ENCODE measurements around the gene CHD5. TPM values are rescaled to one million over a fixed set of nuclear protein-coding genes. Genes with fewer than 3 reads are reported as not detected.

The CHD5 gene
- total and polyA plus RNA-seq, 2 of the 13 experiments (the other 11 are each of a cell fraction or from before 2014, with no cell fraction given), result 0.02 to 0.21 TPM

DNA sequence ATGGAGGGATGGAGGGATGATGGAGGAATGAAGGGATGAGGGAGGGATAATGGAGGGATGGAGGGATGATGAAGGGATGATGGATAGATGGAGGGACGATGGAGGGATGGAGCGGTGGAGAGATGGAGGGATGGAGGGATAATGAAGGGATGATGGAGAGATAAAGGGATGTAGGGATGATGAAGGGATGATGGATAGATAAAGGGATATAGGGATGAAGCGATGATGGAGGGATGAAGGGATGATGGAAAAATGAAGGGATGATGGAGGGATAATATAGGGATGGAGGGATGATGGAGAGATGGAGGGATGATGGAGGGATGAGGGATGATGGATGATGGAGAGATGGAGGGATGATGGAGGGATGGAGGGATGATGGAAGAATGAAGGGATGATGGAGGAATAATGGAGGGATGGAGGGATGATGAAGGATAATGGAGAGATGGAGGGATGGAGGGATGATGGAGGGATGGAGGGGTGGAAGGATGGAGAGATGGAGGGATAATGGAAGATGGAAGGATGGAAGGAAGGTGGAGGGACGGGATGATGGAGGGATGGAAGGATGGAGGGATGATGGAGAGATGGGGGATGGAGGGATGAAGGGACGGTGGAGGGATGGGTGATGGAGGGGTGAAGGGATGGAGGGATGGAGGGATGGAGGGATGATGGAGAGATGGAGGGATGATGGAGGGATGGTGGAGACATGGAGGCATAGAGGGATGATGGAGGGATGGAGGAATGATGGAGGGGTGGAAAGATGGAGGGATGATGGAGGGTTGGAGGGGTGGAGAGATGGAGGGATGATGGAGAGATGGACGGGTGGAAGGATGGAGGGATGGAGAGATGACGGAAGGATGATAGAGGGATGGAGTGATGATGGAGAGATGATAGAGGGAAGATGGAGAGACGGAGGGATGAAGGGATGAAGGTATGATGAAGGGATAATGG is 72.4 kb downstream of the CHD5 start:
- Histone ChIP-seq H3K36me3 (replicated peaks in 1 of 2; ENCODE audit: control insufficient read depth in 1 of 2, insufficient read depth in 2 of 2, low read length in 2 of 2) (no peaks in the 10 kb centered on the region), H3K4me3 (replicated peaks in 1 of 3; ENCODE audit: insufficient read depth in 1 of 3, low read depth in 2 of 3, low read length in 3 of 3) (no peak overlapping the region), H3K27me3 (ENCODE audit: control insufficient read depth in 1 of 2, insufficient read depth in 2 of 2, low read length in 2 of 2) (peaks cover 9 to 53% of the 10 kb centered on the region in 2 experiments), H3K4me1 (ENCODE audit: insufficient read depth, low read length) (no peaks in the 10 kb centered on the region), H3K4me2 (ENCODE audit: low read depth, low read length) (no peak overlapping the region), H3K27ac (ENCODE audit: extremely low read length, insufficient read depth, low read length) (no peak overlapping the region), H3K9ac (ENCODE audit: insufficient read depth, low read depth, low read length) (no peak overlapping the region), H3K79me2 (ENCODE audit: insufficient read depth, low read length) (no peaks in the 10 kb centered on the region), H3K9me3 (ENCODE audit: low read length) (no peaks in the 10 kb centered on the region), H2AFZ (ENCODE audit: low read length) (no peak overlapping the region), H4K20me1 (ENCODE audit: insufficient read depth, low read length) (0 out of 2 replicates have a peak, but pooled peaks cover 2% of the 10 kb centered on the region)
- POLR2A ChIA-PET, result no interaction called here
- intact Hi-C loops (cut with micrococcal nuclease; ENCODE audit: unreplicated experiment), result loop anchor here (2.0 to 10.0 kb wide), 2 partner anchors 63 to 137 kb away; partner anchors contain the start of gene HES3
- BruUV-seq (replicated peaks), result no TSS peak
- CTCF ChIA-PET (ENCODE audit: low intra/inter-chr PET ratio, low total read pairs), result interaction anchor here (1.5 kb wide), 1 partner anchor 64 kb away, joined by 9 read pairs; no protein-coding TSS in a partner anchor
- no peak for FAIRE-seq
- TF ChIP-seq ZBTB3 (CRISPR knock-in tag; IDR thresholded peaks at IDR 0.05; ENCODE audit: borderline replicate concordance, low read depth) (no peak), ZBTB43 (CRISPR knock-in tag; conservative IDR thresholded peaks at IDR 0.05) (no peak), MAFG (CRISPR knock-in tag; IDR thresholded peaks at IDR 0.05) (no peak), NFYB (CRISPR knock-in tag; IDR thresholded peaks at IDR 0.05) (no peak), ZNF225 (CRISPR knock-in tag; IDR thresholded peaks at IDR 0.05) (no peak), NR2F6 (IDR thresholded peaks at IDR 0.05) (no peak), NR2F6 (CRISPR knock-in tag; IDR thresholded peaks at IDR 0.05) (no peak), ZNF263 (CRISPR knock-in tag; IDR thresholded peaks at IDR 0.05) (no peak), PITX1 (CRISPR knock-in tag; IDR thresholded peaks at IDR 0.05) (no peak), ZNF510 (CRISPR knock-in tag; IDR thresholded peaks at IDR 0.05; ENCODE audit: low read depth) (no peak), DPF2 (CRISPR knock-in tag; IDR thresholded peaks at IDR 0.05; ENCODE audit: borderline replicate concordance, low read depth) (no peak), MXD4 (CRISPR knock-in tag; IDR thresholded peaks at IDR 0.05) (no peak), ZNF616 (CRISPR knock-in tag; IDR thresholded peaks at IDR 0.05; ENCODE audit: low read depth) (no peak), SOX6 (IDR thresholded peaks at IDR 0.05) (no peak), SOX6 (CRISPR knock-in tag; IDR thresholded peaks at IDR 0.05) (no peak), ZNF777 (CRISPR knock-in tag; IDR thresholded peaks at IDR 0.05) (no peak), KAT7 (CRISPR knock-in tag; IDR thresholded peaks at IDR 0.05; ENCODE audit: borderline replicate concordance) (no peak), ZNF468 (CRISPR knock-in tag; IDR thresholded peaks at IDR 0.05) (no peak), ATM (IDR thresholded peaks at IDR 0.05; ENCODE audit: borderline replicate concordance) (no peak), TEAD2 (CRISPR knock-in tag; IDR thresholded peaks at IDR 0.05) (no peak), ZNF569 (CRISPR knock-in tag; IDR thresholded peaks at IDR 0.05; ENCODE audit: borderline replicate concordance) (no peak)
- ATAC-seq, result no peak
- in situ Hi-C loops (cut with HindIII; ENCODE audit: extremely low pct_ligation_motif_present, low pct_unique_long_range_greater_than_20kb), result no loop called here
- DNase-seq (ENCODE audit: low spot score), result no peak
- 24% methylated on average over 8 of the region's 8 CpGs for WGBS (ENCODE audit: low lambda C conversion rate)

Data from HepG2 (cell line).